Ovary (tissue), 9 donors: Measurements from ENCODE around the gene CSNK2A1. TPM values are rescaled to one million over a fixed set of nuclear protein-coding genes. Genes with fewer than 3 reads are reported as not detected.
"Not testable (repeated sequence)": the region's sequence is repeated elsewhere in the genome, so short reads cannot be mapped to it uniquely, and the experiment has no call there.

Experiments used
- DNase-seq, 5 donors: peaks; one replicate each; pipeline ENCODE4 v3.0.0-alpha.2; 2019 to 2020
- H3K27ac ChIP-seq, 2 donors: fragments of 200-600 bp; one replicate each; pipeline versions ENCODE4 v1.5.1 to v1.8.0; 2019 to 2022
- H3K27me3 ChIP-seq: fragments of 200-600 bp; one replicate; pipeline ENCODE4 v1.8.0; 2022
- H3K36me3 ChIP-seq: fragments of 200-600 bp; sonication (generic); one replicate; pipeline ENCODE4 v1.5.1; 2019
- H3K4me1 ChIP-seq: one replicate; pipeline ENCODE4 v1.8.1; 2013; ENCODE audit warnings: mild to moderate bottlenecking, moderate library complexity; ENCODE audit not compliant: insufficient read depth
- H3K4me3 ChIP-seq: fragments of 200-600 bp; sonication (generic); one replicate; pipeline ENCODE4 v1.5.1; 2017
- H3K9me3 ChIP-seq, 2 donors: fragments of 200-600 bp in 1 of 2; sonication (generic) in 1 of 2; one replicate each; pipeline versions ENCODE4 v1.5.1 to v1.8.1; 2013 to 2019; ENCODE audit warnings: mild to moderate bottlenecking in 1 of 2, moderate library complexity in 1 of 2
- CTCF ChIP-seq, 3 donors: fragments of 450-650 bp in 2 of 3; fragments of 200-600 bp in 1 of 3; IDR thresholded peaks; one replicate each; pipeline versions ENCODE4 v1.5.1 to v1.8.0; 2016 to 2022; ENCODE audit warnings: antibody characterized with exemption in 3 of 3, mild to moderate bottlenecking in 1 of 3
- EP300 ChIP-seq: sonication (generic); formaldehyde crosslinking; IDR thresholded peaks from one replicate; pipeline ENCODE4 v1.6.1; 2017; ENCODE audit warnings: antibody characterized with exemption
- POLR2A ChIP-seq: fragments of 450-650 bp; IDR thresholded peaks from one replicate; pipeline ENCODE4 v1.6.1; 2017; ENCODE audit warnings: antibody characterized with exemption, mild to moderate bottlenecking, moderate library complexity
- WGBS, 3 donors: extraction: QIAGEN DNeasy Blood & Tissue Kit in 1 of 3; methylation state at CpG; one replicate each; pipeline versions ENCODE4 v1.1.5 to v1.1.7; 2013 to 2017; 5-methylcytosine and 5-hydroxymethylcytosine counted together
- intact Hi-C, 4 donors: fragments of 100-400 bp; cut with DNase I; formaldehyde crosslinking; loops; one replicate each; pipeline versions ENCODE4 v1.11.0 to v1.15.1; 2022 to 2023
- polyA plus RNA-seq, 2 donors: library from polyadenylated mRNA; stranded (reverse); fragments of 200-250 nt in 1 of 2; fragments of 350-450 nt in 1 of 2; fragmentation: Illumina TruSeq in 1 of 2; extraction: RNeasy Lipid Tissue Mini Kit (QIAGEN cat#74804) in 1 of 2; gene quantifications; one replicate each; pipeline ENCODE4 v1.2.3, GENCODE V29; 2013 to 2014
- total RNA-seq, 7 donors: library from RNA; depleted of rRNA in 2 of 7; stranded (reverse); fragments of >200 nt in 2 of 7; fragmentation: NEBNext Ultra II Directional in 3 of 7; extraction: Animal tissue kit (Norgen Biotek cat#: 25700) in 3 of 7; gene quantifications; one replicate each; pipeline versions ENCODE4 v1.1.0 to v1.2.4, GENCODE V29; 2016 to 2023
- donor health status: DM: no; HTN: no; CAD: no; lungs with moderate emphysema.
- donor health status: DM: no; HTN: no; CAD: no.
- donor health status: Bipolar disorder and iron deficiency.
- donor health status: DM: yes; HTN: yes; CAD: no.
- donor health status: DM: no; HTN: no; CAD: no.
- donor health status: DM: yes; HTN: yes; CAD: no.

The CSNK2A1 gene
- total and polyA plus RNA-seq, 9 donors = 35.8 to 145 (median 95.7) TPM

DNA sequence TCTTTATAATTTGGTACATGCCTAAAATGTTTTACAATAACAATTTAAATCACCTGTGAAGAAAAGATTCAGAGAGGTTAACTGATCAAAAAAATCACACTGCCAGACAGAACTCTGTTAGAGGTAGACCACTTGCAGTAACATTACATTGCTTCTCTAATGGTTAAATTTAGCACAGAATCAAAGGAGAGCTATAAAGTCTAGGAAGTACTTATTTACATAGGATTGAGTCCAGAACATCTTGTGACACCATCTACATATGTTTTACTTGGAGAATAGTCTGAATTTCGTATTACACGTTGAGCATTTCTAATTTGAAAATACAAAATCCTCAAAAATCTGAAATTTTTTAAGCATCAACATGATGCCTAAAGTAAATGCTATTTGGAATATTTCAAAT is 64.1 kb downstream of the CSNK2A1 start:
- H3K36me3 ChIP-seq = no peaks in the 10 kb centered on the region
- DNase-seq = no peak
- no peaks in the 10 kb centered on the region for H3K9me3 ChIP-seq
- intact Hi-C loops = loop anchor here in 3 of 4 donors (2.0 to 5.0 kb wide), 2 partner anchors 127 kb away; no protein-coding TSS in a partner anchor
- no peak overlapping the region for H3K4me3 ChIP-seq
- 37 to 45% (median 39%) methylated on average over 2 of the region's 2 CpGs for WGBS, 3 donors
- H3K4me1 ChIP-seq = no peaks in the 10 kb centered on the region
- H3K27me3 ChIP-seq = no peaks in the 10 kb centered on the region
- no peak for TF ChIP-seq EP300
- no peak for TF ChIP-seq CTCF (IDR thresholded peaks at IDR 0.05)
- no peak for TF ChIP-seq POLR2A
- H3K27ac ChIP-seq = no peak overlapping the region

DNA sequence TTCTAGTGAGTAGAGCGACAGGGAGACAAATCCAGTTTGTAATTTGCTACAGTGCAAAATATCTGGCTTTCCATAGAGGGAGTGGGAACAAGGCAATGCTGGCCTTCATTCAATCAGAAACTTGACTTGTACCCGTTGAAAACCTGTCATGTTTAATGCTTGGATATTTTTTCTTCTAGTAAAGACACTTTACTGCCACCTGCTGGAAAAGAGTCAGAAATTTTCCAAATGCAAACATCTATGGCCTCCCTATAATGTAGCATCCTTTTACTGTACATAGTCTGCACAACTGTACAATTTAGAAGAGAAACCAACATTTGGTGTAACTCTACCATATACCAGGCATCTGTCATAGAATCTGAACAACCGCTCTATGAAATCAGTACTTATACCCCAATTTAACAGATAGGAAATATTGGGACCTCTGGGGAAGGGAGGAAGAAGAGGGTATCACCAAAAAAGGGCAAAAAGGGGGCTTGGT is 64.6 kb downstream of the CSNK2A1 start:
- TF ChIP-seq EP300 (no peak), POLR2A (no peak), CTCF (IDR thresholded peaks at IDR 0.05) (peak in 2 of 3 donors; percentile 39 to 48)
- 46 to 57% (median 56%) methylated on average over 3 of the region's 3 CpGs for WGBS, 3 donors
- Histone ChIP-seq H3K9me3 (no peaks in the 10 kb centered on the region), H3K4me3 (no peak overlapping the region), H3K27me3 (no peaks in the 10 kb centered on the region), H3K36me3 (no peaks in the 10 kb centered on the region), H3K4me1 (no peaks in the 10 kb centered on the region), H3K27ac (no peak overlapping the region)
- intact Hi-C loops = loop anchor here in 3 of 4 donors (2.0 to 5.0 kb wide), 2 partner anchors 126 to 127 kb away; no protein-coding TSS in a partner anchor
- no peak for DNase-seq

DNA sequence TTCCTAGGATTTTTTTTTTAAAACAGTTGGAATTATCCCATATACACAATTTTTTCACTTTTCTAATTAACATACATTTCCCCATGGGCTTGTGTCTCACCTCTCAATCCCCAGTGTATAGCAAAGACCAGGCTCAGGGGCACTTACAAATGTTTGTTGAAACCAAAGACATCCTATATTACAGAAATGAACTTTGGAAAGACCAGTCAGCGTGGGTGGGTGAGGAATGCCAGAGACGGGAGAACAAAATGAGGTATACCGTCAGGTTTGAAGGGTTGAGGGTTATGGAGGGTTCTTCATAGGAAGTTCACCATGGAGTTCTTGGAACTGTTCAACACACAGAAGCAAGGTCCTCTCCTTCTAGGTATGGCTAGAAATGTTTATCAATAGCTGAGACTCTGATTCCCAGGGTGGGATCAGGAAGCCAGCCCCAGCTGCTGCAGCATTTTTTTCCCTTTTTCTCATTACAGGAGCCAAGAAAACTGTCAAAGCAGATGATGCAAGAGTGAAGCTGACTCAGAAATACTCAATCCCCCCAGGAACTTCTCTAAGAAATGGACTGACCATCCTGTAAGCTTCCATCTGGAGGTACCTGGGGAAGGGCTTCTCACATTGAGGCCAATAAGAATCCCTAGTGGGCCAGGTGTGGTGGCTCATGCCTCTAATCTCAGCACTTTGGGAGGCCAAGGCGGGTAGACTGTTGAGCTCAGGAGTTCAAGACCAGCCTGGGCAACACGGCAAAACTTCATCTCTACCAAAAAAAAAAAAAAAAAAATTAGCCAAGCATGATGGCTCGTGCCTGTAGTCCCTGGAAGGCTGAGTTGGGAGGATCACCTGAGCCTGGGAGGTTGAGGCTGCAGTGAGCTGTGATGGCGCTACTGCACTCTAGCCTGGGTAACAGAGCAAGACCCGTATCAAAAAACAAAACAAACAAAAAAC is 65.3 kb downstream of the CSNK2A1 start:
- 78 to 83% (median 80%) methylated on average over 8 of the region's 8 CpGs for WGBS, 3 donors
- no peaks in the 10 kb centered on the region for H3K4me1 ChIP-seq
- TF ChIP-seq CTCF (IDR thresholded peaks at IDR 0.05) = no peak
- TF ChIP-seq POLR2A = no peak
- no peak for TF ChIP-seq EP300
- H3K27me3 ChIP-seq = no peaks in the 10 kb centered on the region
- no peaks in the 10 kb centered on the region for H3K9me3 ChIP-seq
- no peak for DNase-seq
- no peaks in the 10 kb centered on the region for H3K36me3 ChIP-seq
- no peak overlapping the region for H3K27ac ChIP-seq
- intact Hi-C loops = loop anchor here in 3 of 4 donors (2.0 to 5.0 kb wide), 2 partner anchors 125 to 126 kb away; no protein-coding TSS in a partner anchor
- H3K4me3 ChIP-seq = no peak overlapping the region

DNA sequence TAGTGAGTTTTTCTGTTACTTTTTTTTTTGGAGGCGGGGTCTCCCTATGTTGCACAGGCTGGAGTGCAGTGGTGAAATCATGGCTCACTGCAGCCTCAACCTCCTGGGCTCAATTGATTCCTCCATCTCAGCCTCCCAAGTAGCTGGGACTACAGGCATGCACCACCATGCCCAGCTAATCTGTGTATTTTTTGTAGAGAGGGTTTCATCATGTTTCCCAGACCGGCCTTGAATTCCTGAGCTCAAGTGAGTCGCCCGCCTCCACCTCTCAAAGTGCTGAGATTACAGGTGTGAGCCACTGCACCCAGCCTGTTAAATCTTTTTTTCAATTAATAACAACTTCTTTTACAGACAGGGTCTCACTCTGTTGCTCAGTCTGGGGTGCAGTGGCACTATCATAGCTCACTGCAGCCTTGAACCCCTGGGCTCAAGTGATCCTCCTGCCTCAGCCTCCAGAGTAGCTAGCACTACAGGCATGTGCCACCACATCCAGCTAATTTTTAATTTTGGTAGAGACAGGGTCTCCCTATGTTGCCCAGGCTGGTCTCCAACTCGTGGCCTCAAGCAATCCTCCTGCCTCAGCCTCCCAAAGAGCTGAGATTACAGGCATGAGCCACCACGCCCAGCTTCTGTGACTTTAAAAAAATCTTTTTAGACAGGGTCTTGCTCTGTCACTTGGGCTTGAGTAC is 66.9 kb downstream of the CSNK2A1 start:
- 92 to 96% (median 96%) methylated on average over 6 of the region's 6 CpGs for WGBS, 3 donors
- not testable (repeated sequence) for H3K27ac ChIP-seq, H3K27me3 ChIP-seq, H3K4me1 ChIP-seq, DNase-seq, H3K36me3 ChIP-seq, H3K4me3 ChIP-seq, H3K9me3 ChIP-seq
- intact Hi-C loops = loop anchor here in 2 of 4 donors (5.0 kb wide), 1 partner anchor 124 kb away; no protein-coding TSS in a partner anchor
